ENCODE measurements around the gene CEMIP.

CEMIP gene

DNA sequence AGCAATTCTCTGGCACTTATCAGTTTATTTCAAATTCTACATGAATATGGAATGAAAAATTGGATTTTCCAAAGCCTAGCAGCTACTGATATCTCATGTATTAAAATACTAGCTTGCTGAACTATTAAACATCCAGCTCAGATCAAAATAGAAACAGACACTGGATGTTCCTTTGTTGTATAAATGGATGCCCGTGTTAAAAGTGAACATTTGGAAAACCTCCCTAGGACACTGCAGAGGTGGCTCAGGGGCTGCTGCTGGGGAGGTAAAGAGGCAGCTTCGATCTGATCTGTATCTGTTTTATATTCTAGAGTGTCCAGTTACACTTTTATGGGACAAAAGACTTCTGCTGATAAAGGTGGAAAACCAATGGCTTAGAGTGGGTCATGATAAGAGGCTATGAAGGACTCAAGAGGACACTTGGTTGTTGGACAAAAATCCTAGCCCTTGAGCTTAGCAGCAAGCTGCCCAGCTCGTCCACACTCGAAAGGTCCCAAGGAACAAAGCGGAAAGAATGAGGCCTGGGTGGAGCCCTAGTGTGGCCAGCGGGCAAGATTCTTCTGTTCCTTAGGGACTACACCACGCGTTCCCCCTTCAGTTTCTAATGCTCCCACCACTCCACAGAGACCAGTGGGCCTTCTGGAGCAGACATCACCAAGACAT lies 200.5 kb downstream of the CEMIP start:
- no peak for DNase-seq (ENCODE audit: low read depth)

- DNase-seq (ENCODE audit: low read depth) = no peak
Measured at GRCh38 chr15:80982205-80982604, 203.0 kb downstream of the CEMIP start.

DNA sequence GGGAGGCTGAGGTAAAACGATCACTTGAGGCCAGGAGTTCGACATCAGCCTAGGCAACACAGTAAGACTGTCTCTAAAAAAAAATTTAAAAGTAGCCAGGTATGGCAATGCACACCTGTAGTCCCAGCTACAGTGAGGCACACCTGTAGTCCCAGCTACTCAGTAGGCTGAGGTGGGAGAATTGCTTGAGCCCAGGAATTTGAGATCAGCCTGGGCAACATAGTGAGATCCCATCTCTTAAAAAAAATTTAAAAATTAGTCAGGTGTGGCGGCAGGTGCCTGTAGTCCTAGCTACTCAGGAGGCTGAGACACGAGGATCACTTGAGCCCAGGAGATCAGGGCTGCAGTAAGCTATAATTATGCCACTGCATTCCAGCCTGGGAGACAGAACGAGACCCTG lies 203.7 kb downstream of the CEMIP start:
- DNase-seq (ENCODE audit: low read depth) = no peak

- no peak for DNase-seq (ENCODE audit: low read depth)
Measured at GRCh38 chr15:80984856-80985255, 205.7 kb downstream of the CEMIP start.

DNA sequence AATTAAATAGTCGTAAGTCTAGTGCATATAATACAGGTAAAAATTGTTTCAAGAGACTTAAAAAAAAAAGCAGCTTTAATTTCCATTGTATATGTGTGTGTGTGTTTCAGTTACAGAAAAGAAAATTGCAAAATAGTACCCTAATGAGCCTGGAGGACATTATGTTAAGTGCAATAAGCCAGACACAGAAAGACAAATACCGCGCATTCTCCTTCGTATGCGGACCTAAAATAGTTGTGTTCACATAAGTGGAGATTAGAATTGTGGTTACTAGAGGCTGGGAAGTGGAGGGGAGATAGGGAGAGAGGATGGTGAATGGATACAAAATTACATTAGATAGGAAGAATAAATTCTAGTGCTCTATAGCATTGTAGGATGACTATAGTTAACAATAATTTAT lies 206.8 kb downstream of the CEMIP start:
- no peak for DNase-seq (ENCODE audit: low read depth)

GRCh38 chr15:80986487-80986886 lies 207.3 kb downstream of the CEMIP start:
- no peak for DNase-seq (ENCODE audit: low read depth)

DNA sequence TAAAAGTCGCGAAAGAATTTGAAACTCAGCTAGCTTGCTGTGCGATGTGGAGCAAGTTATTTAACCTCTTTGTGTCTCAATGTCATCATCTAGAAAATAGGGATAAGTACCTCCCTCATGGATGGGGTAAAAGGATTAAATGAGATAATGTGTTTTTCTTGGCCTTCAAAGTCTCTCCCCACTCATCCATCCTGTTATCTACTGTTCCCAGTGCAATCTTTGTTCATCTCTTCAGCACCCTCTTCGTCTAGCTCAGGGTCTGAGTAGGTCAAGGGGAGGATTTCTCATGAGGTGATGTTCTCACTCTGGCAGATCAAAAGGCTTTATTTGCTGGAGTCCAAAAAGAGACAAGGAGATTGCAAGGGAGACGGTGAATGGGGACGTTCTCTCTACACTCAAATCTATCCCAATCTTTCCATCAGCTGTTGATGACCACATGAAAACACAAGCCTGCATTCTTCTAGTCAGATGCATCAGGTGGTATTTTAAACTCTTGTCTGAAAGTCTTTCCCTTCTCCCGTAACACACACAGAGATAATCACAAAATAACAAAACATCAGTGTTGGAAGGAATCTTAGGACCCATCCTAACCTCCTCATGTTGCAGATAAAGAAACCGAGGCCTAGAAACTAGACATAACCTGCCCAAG lies 209.1 kb downstream of the CEMIP start:
- DNase-seq (ENCODE audit: low read depth) = no peak

GRCh38 chr15:80989081-80989517 lies 209.9 kb downstream of the CEMIP start:
- DNase-seq (ENCODE audit: low read depth) = no peak

DNA sequence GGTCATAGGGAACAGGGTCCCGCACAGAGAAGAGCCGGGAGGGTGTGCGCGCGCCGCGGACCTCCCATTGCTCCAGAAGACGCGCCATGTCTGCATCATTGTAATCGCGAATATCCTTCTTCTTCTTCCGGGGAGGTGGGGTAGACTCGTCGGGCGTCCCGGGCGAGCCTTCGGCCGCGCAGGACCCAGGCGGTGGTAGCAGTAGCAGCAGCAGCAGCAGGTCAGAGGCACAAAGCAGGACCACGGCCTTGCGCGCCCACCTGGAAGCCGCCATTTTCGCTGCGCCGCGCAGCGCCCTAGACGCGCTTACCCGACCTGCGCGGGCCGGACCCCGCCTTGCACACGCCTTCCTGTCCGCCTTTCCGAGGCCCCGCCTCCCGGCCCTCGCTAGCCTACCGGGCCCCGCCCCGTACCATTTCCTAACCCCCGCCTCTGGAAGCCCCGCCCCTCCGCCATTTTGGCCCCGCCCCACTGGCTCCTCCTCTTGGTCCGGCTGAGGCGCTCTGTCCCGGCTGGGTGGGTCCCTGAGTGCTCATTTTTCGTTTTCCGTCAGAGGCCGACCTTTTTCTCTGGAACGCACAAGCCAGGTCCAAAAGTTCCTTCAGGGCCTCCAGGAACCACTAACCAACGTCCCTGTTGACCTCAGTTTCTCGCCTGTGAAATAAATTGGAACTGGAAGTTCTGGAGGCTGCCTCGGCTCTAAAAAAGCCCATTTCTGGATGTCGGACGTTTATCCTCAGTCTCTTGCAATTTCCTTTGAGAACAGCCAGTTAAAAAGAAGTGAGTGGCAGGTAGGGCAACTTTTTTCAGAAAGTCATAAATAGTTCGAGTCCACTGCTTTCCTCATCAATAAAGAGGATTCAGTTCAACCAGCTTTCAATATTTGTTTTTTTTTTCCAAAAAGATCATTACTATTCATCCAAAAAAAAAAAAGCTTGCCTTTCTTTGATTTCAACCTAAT lies 210.6 kb downstream of the CEMIP start, which contains the start of gene MESD:
MESD (minus strand) TSS at position 302 of the 961 bp plus-strand sequence; CDS start at position 274, 28 bp downstream.
- DNase-seq (ENCODE audit: low read depth) = peak; percentile 98

- no peak for DNase-seq (ENCODE audit: low read depth)
Measured at GRCh38 chr15:80990955-80991354, 211.8 kb downstream of the CEMIP start.

- no peak for DNase-seq (ENCODE audit: low read depth)
Measured at GRCh38 chr15:80991421-80991820, 212.3 kb downstream of the CEMIP start.

DNA sequence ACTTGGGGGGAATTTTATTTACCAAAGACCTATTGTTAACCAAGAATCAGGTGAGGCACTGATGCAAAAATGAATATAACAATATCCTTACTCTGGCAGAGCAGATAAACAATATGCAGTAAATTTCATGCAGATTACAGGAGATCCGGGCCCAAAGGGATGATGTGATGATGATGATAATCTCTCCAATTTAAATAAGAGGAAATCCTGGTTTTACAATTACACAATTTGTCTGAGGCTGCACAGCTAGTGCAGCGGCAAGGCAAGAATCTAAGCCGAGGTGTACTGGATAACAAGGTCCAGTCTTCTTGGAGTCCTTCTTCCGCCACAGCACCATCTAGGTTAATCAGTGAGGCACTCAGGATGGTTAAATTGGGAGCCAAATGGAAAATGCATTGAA lies 212.8 kb downstream of the CEMIP start:
- no peak for DNase-seq (ENCODE audit: low read depth)

DNA sequence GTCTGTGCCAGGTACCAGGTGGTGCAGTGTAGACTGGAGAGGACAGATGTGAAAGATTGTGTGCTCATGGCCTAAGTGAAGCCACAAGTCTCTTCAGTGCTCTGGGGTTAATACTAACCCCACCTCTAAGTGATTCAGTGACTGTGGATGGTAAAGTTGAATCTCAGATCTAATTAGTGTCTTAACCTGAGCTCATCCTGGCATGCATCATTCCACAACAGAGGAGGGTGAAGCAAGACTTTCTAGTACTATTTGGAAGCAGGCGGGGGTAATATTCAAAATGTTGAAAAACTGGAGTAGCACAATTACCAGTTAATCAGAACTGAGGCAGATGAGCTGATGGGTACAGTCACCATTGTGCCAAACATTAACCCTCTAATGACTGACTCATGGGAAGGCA lies 213.3 kb downstream of the CEMIP start:
- no peak for DNase-seq (ENCODE audit: low read depth)

GRCh38 chr15:80996247-80996646 lies 217.1 kb downstream of the CEMIP start:
- no peak for DNase-seq (ENCODE audit: low read depth)

DNA sequence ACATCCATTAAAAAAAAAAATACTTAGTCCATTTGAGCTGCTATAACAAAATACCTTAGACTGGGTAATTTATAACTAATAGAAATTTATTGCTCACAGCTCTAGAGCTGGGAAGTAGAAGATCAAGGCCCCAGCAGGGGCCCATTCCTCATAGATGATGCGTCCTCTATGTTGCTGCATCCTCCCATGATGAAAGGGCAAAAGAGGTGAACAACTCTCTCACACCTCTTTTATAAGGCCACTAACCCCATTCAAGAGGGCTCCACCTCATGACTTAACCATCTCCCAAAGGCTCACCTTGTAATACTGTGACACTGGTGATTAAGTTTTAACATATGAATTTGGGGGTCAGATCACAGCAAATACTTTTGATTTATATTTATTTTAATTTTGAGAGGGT lies 218.5 kb downstream of the CEMIP start:
- no peak for DNase-seq (ENCODE audit: low read depth)

DNA sequence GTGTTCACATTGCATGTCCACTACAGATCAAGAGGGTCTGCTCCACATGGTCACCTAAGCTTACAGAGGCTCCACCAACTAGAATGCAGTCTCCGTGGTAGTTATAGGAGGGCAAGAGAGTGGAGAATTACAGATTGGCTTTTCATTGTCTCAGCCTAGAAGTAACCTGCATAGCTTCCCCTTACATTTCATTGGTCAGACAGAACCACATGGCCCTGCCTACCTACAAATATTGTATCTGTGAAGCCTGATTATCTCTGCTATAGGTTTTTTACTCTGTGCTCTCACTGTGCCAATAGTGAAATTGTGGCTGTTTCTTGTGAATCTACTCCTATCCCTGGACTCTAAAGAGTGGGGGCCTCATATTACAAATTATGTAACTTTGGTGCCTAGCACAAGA lies 219.1 kb downstream of the CEMIP start:
- no peak for DNase-seq (ENCODE audit: low read depth)

DNA sequence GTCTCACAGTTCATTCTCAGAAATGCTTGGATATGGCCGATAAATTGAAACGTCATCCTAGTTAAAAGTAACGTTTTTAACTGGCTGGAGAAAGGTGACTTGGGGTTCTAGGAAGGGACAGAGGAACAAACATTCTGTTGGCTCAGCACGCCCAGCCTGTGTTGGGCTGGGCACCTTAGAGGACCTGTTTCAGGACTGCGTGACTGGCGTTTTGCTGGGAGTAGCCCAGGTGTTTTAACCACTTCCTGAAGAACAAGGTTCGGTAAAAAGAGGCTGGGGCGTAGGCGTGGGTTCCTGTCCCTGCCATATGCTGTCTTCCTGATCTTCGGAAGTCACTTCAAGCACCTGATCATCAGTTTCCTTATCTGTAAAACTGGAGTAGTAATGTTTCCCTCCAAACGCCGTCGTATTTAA lies 220.5 kb downstream of the CEMIP start:
- no peak for DNase-seq (ENCODE audit: low read depth)

- DNase-seq (ENCODE audit: low read depth) = no peak
Measured at GRCh38 chr15:81000144-81000623, 221.0 kb downstream of the CEMIP start.

GRCh38 chr15:81000624-81001151 lies 221.5 kb downstream of the CEMIP start, which contains the start of gene TLNRD1:
Gene TLNRD1, plus strand, starts transcription at chr15:81000923. Its CDS starts 1,349 bp downstream, at chr15:81002272.
- peak; percentile 67 for DNase-seq (ENCODE audit: low read depth)

All from activated T-cell treated with anti-CD3 and anti-CD28 coated beads for 1 hour (primary cell).